Measurements from ENCODE around the gene MACROD2.

DNA sequence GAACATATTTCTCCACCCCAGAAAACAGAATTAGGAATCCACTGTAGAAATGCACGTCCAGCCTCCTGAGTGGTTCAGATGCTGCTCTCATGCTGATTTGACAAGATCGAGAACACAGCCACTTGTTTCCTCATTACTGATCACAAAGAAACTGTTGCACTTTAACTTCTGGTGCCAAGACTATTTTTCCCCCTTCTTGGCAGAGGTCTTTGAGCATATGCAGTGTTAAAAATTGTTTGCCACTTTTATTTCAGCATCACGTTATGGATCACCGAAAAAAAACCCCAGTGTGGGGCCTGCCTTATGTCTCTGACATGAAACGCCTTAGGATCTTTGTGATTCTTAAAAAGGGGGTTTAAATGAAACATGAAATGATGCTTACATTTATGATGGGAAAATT is 1511.0 kb downstream of the MACROD2 start:
- TF ChIP-seq POLR2AphosphoS5 (IDR thresholded peaks at IDR 0.05; ENCODE audit: low read depth) (no peak), EZH2phosphoT487 (IDR thresholded peaks at IDR 0.05; ENCODE audit: unreplicated experiment) (no peak), EZH2 (IDR thresholded peaks at IDR 0.05; ENCODE audit: low read depth, unreplicated experiment) (no peak), ZNF331 (CRISPR knock-in tag; IDR thresholded peaks at IDR 0.05; ENCODE audit: low read depth) (no peak)
- TF ChIP-seq, protein P1, sequence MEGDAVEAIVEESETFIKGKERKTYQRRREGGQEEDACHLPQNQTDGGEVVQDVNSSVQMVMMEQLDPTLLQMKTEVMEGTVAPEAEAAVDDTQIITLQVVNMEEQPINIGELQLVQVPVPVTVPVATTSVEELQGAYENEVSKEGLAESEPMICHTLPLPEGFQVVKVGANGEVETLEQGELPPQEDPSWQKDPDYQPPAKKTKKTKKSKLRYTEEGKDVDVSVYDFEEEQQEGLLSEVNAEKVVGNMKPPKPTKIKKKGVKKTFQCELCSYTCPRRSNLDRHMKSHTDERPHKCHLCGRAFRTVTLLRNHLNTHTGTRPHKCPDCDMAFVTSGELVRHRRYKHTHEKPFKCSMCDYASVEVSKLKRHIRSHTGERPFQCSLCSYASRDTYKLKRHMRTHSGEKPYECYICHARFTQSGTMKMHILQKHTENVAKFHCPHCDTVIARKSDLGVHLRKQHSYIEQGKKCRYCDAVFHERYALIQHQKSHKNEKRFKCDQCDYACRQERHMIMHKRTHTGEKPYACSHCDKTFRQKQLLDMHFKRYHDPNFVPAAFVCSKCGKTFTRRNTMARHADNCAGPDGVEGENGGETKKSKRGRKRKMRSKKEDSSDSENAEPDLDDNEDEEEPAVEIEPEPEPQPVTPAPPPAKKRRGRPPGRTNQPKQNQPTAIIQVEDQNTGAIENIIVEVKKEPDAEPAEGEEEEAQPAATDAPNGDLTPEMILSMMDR (conservative IDR thresholded peaks at IDR 0.05; ENCODE audit: low read depth in 2 of 2) = no peak
- TF ChIP-seq, protein P2, sequence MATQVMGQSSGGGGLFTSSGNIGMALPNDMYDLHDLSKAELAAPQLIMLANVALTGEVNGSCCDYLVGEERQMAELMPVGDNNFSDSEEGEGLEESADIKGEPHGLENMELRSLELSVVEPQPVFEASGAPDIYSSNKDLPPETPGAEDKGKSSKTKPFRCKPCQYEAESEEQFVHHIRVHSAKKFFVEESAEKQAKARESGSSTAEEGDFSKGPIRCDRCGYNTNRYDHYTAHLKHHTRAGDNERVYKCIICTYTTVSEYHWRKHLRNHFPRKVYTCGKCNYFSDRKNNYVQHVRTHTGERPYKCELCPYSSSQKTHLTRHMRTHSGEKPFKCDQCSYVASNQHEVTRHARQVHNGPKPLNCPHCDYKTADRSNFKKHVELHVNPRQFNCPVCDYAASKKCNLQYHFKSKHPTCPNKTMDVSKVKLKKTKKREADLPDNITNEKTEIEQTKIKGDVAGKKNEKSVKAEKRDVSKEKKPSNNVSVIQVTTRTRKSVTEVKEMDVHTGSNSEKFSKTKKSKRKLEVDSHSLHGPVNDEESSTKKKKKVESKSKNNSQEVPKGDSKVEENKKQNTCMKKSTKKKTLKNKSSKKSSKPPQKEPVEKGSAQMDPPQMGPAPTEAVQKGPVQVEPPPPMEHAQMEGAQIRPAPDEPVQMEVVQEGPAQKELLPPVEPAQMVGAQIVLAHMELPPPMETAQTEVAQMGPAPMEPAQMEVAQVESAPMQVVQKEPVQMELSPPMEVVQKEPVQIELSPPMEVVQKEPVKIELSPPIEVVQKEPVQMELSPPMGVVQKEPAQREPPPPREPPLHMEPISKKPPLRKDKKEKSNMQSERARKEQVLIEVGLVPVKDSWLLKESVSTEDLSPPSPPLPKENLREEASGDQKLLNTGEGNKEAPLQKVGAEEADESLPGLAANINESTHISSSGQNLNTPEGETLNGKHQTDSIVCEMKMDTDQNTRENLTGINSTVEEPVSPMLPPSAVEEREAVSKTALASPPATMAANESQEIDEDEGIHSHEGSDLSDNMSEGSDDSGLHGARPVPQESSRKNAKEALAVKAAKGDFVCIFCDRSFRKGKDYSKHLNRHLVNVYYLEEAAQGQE (IDR thresholded peaks at IDR 0.05; ENCODE audit: unreplicated experiment) = no peak
- TF ChIP-seq, protein P3, sequence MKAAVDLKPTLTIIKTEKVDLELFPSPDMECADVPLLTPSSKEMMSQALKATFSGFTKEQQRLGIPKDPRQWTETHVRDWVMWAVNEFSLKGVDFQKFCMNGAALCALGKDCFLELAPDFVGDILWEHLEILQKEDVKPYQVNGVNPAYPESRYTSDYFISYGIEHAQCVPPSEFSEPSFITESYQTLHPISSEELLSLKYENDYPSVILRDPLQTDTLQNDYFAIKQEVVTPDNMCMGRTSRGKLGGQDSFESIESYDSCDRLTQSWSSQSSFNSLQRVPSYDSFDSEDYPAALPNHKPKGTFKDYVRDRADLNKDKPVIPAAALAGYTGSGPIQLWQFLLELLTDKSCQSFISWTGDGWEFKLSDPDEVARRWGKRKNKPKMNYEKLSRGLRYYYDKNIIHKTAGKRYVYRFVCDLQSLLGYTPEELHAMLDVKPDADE (IDR thresholded peaks at IDR 0.05) = no peak

Measured in GM23338 (cell line).